ENCODE results near the gene STX18. TPM values are rescaled to one million over a fixed set of nuclear protein-coding genes. Genes with fewer than 3 reads are reported as not detected.

Gene STX18
- total and polyA plus RNA-seq, 10 of the 15 experiments (the other 5 are each of a cell fraction or from before 2014, with no cell fraction given): 8.2 to 46.6 (median 31.1) TPM

GRCh38 chr4:4558881-4559280, 17.0 kb upstream of the STX18 start:
- ATAC-seq: no peak
- H3K4me1 ChIP-seq (ENCODE audit: control insufficient read depth, insufficient read depth, low read length): no peaks in the 10 kb centered on the region
- H4K20me1 ChIP-seq (ENCODE audit: control insufficient read depth, insufficient read depth): no peaks in the 10 kb centered on the region
- BruUV-seq (replicated peaks): no TSS peak
- no peak for FAIRE-seq
- no peak overlapping the region for H3K9ac ChIP-seq (ENCODE audit: control insufficient read depth, insufficient read depth, low read length)
- CTCF ChIA-PET: no interaction called here
- H3K4me2 ChIP-seq (ENCODE audit: control insufficient read depth, insufficient read depth): no peak overlapping the region
- SMC1A ChIA-PET (ENCODE audit: uncharacterized antibody, unreplicated experiment): no interaction called here
- no peaks in the 10 kb centered on the region for H3K27me3 ChIP-seq (replicated peaks in 1 of 2; ENCODE audit: control insufficient read depth in 2 of 2, insufficient read depth in 2 of 2, low read length in 1 of 2)
- intact Hi-C loops (cut with micrococcal nuclease; ENCODE audit: unreplicated experiment) (no loop called here), in situ Hi-C loops (cut with MboI) (no loop called here)
- no peak overlapping the region for H2AFZ ChIP-seq (ENCODE audit: control insufficient read depth, low read depth, low read length)
- WGBS (ENCODE audit: insufficient coverage, insufficient replicate concordance, low lambda C conversion rate, missing lambda C conversion rate): 73% methylated on average over 4 of the region's 4 CpGs
- POLR2A ChIA-PET: no interaction called here
- H3K4me3 ChIP-seq: no peak overlapping the region
- DNase-seq (ENCODE audit: low read depth, low spot score): no peak
- no peaks in the 10 kb centered on the region for H3K79me2 ChIP-seq (ENCODE audit: control insufficient read depth, insufficient read depth, low read length)
- H3K9me3 ChIP-seq (replicated peaks; ENCODE audit: control insufficient read depth, insufficient read depth, low read length): no peaks in the 10 kb centered on the region
- peaks cover 0 to 2% of the 10 kb centered on the region in 2 experiments; a peak in 1 of 4 replicates for H3K36me3 ChIP-seq (ENCODE audit: control insufficient read depth in 2 of 2, insufficient read depth in 2 of 2, low read length in 1 of 2)
- no peak overlapping the region for H3K27ac ChIP-seq (ENCODE audit: control insufficient read depth, insufficient read depth)
- RAD21 ChIA-PET (ENCODE audit: unreplicated experiment): no interaction called here
- no peak for TF ChIP-seq PAX5 (IDR thresholded peaks at IDR 0.05; ENCODE audit: borderline replicate concordance, low read depth, low read length)
- TF ChIP-seq STAT1 (conservative IDR thresholded peaks at IDR 0.05): no peak
- no peak for TF ChIP-seq KLF5 (IDR thresholded peaks at IDR 0.05; ENCODE audit: partially characterized antibody)
- no peak for TF ChIP-seq SP1 (IDR thresholded peaks at IDR 0.05; ENCODE audit: low read depth, low read length)
- TF ChIP-seq NR2C2 (IDR thresholded peaks at IDR 0.05; ENCODE audit: borderline replicate concordance, control insufficient read depth, insufficient read length, low read depth): no peak
- TF ChIP-seq IKZF2 (IDR thresholded peaks at IDR 0.05): no peak
- TF ChIP-seq MLLT1 (IDR thresholded peaks at IDR 0.05): no peak
- no peak for TF ChIP-seq ZNF592 (IDR thresholded peaks at IDR 0.05)
- TF ChIP-seq FOXM1 (IDR thresholded peaks at IDR 0.05; ENCODE audit: low read depth, low read length): no peak
- no peak for TF ChIP-seq RCOR1 (conservative IDR thresholded peaks at IDR 0.05; ENCODE audit: low read depth, low read length)
- no peak for TF ChIP-seq SMC3 (IDR thresholded peaks at IDR 0.05; ENCODE audit: borderline replicate concordance, low read length)
- no peak for TF ChIP-seq NFYB (IDR thresholded peaks at IDR 0.05; ENCODE audit: insufficient read depth, low read depth, low read length)
- TF ChIP-seq BRCA1 (IDR thresholded peaks at IDR 0.05; ENCODE audit: low read depth, low read length): no peak
- no peak for TF ChIP-seq MEF2A (IDR thresholded peaks at IDR 0.05; ENCODE audit: insufficient read depth, low read depth, low read length)
- no peak for TF ChIP-seq KDM1A (IDR thresholded peaks at IDR 0.05; ENCODE audit: borderline replicate concordance)
- TF ChIP-seq BCL11A (IDR thresholded peaks at IDR 0.05; ENCODE audit: low read depth, low read length): no peak
- no peak for TF ChIP-seq ZBTB33 (IDR thresholded peaks at IDR 0.05)
